HL-60 (cell line): ENCODE results near the gene PKDCC.

ENCODE experiments used
- DNase-seq, 2 experiments: peaks; one replicate each; pipeline ENCODE4 v3.0.0-alpha.2; 2010 to 2020; ENCODE audit warnings: low read depth in 1 of 2, low spot score in 1 of 2
- H3K27ac ChIP-seq: fragments of 250-450 bp; sonication (Bioruptor Pico); replicated peaks from 2 replicates; pipeline ENCODE4 v1.5.1; 2020; ENCODE audit warnings: mild to moderate bottlenecking, moderate library complexity
- H3K27me3 ChIP-seq: fragments of 250-450 bp; sonication (Bioruptor Pico); 2 replicates; pipeline ENCODE4 v1.5.1; 2021; ENCODE audit warnings: mild to moderate bottlenecking, moderate library complexity; ENCODE audit not compliant: insufficient read depth, poor library complexity, severe bottlenecking
- H3K4me3 ChIP-seq: replicated peaks from 2 replicates; pipeline ENCODE4 v1.5.1; 2011; ENCODE audit warnings: mild to moderate bottlenecking, control low read depth, low read length; ENCODE audit not compliant: insufficient read depth
- CTCF ChIP-seq: IDR thresholded peaks from one replicate; pipeline ENCODE4 v1.5.1; 2011; ENCODE audit warnings: low read length, control low read depth, inconsistent platforms; ENCODE audit not compliant: insufficient read depth
- GABPA ChIP-seq: IDR thresholded peaks from 2 replicates; pipeline ENCODE4 v1.6.1; 2012; ENCODE audit warnings: low read depth
- POLR2AphosphoS5 ChIP-seq: IDR thresholded peaks from 2 replicates; pipeline ENCODE4 v1.6.1; 2012; ENCODE audit warnings: low read depth
- REST ChIP-seq: IDR thresholded peaks from 2 replicates; pipeline ENCODE4 v1.6.1; 2012; ENCODE audit warnings: low read depth; ENCODE audit not compliant: insufficient replicate concordance
- SPI1 ChIP-seq: IDR thresholded peaks from 2 replicates; pipeline ENCODE4 v1.6.1; 2012; ENCODE audit warnings: low read depth, mild to moderate bottlenecking, borderline replicate concordance

The PKDCC gene

GRCh38 chr2:42030829-42031228 lies 17.0 kb upstream of the PKDCC start:
- no peak for DNase-seq
- Histone ChIP-seq H3K27ac (no peak overlapping the region), H3K4me3 (no peak overlapping the region), H3K27me3 (no peaks in the 10 kb centered on the region)
- TF ChIP-seq GABPA (no peak), POLR2AphosphoS5 (no peak), REST (no peak), SPI1 (no peak)

GRCh38 chr2:42031281-42032223 lies 16.3 kb upstream of the PKDCC start:
- DNase-seq: no peak
- Histone ChIP-seq H3K27me3 (no peaks in the 10 kb centered on the region), H3K27ac (no peak overlapping the region), H3K4me3 (no peak overlapping the region)
- no peak for TF ChIP-seq GABPA
- no peak for TF ChIP-seq CTCF
- TF ChIP-seq SPI1: no peak
- TF ChIP-seq POLR2AphosphoS5: no peak
- no peak for TF ChIP-seq REST

- DNase-seq: no peak
- H3K4me3 ChIP-seq: no peak overlapping the region
- H3K27ac ChIP-seq: no peak overlapping the region
- H3K27me3 ChIP-seq: no peaks in the 10 kb centered on the region
- no peak for TF ChIP-seq GABPA
- TF ChIP-seq CTCF: no peak
- no peak for TF ChIP-seq SPI1
- no peak for TF ChIP-seq REST
- TF ChIP-seq POLR2AphosphoS5: no peak
Observed at GRCh38 chr2:42032224-42032620, 15.6 kb upstream of the PKDCC start.
